Hepatocyte (in vitro differentiated cells): Measurements from ENCODE around the gene ASTN2. TPM values are rescaled to one million over a fixed set of nuclear protein-coding genes. Genes with fewer than 3 reads are reported as not detected.

Experiments
- DNase-seq: peaks from one replicate; pipeline ENCODE4 v3.0.0-alpha.2; 2016; ENCODE audit warnings: low spot score
- H2AFZ ChIP-seq: fragments of 200-600 bp; sonication (generic); 2 replicates; pipeline ENCODE4 v1.6.0; 2016; ENCODE audit warnings: antibody characterized with exemption, mild to moderate bottlenecking
- H3K27ac ChIP-seq: fragments of 200-600 bp; sonication (generic); 2 replicates; pipeline ENCODE4 v1.5.1; 2016; ENCODE audit warnings: mild to moderate bottlenecking
- H3K27me3 ChIP-seq: fragments of 200-600 bp; sonication (generic); 2 replicates; pipeline ENCODE4 v1.6.1; 2016
- H3K36me3 ChIP-seq: fragments of 200-600 bp; sonication (generic); replicated peaks from 2 replicates; pipeline ENCODE4 v1.5.1; 2016; ENCODE audit warnings: low read depth; ENCODE audit not compliant: insufficient read depth
- H3K4me1 ChIP-seq: fragments of 200-600 bp; sonication (generic); 2 replicates; pipeline ENCODE4 v1.5.1; 2016; ENCODE audit warnings: mild to moderate bottlenecking, moderate library complexity; ENCODE audit not compliant: insufficient read depth
- H3K4me2 ChIP-seq: fragments of 200-600 bp; sonication (generic); 2 replicates; pipeline ENCODE4 v1.6.0; 2016
- H3K4me3 ChIP-seq: fragments of 200-600 bp; sonication (generic); 2 replicates; pipeline ENCODE4 v1.5.1; 2016; ENCODE audit warnings: mild to moderate bottlenecking
- H3K79me2 ChIP-seq: fragments of 200-600 bp; sonication (generic); 2 replicates; pipeline ENCODE4 v1.6.0; 2017; ENCODE audit warnings: mild to moderate bottlenecking
- H3K9me2 ChIP-seq: fragments of 200-600 bp; sonication (generic); replicated peaks from 2 replicates; pipeline ENCODE4 v1.6.0; 2017; ENCODE audit warnings: mild to moderate bottlenecking; ENCODE audit not compliant: insufficient read depth
- H3K9me3 ChIP-seq: fragments of 200-600 bp; sonication (generic); 2 replicates; pipeline ENCODE4 v1.5.1; 2016; ENCODE audit warnings: low read depth, mild to moderate bottlenecking
- H4K20me1 ChIP-seq: fragments of 200-600 bp; sonication (generic); 2 replicates; pipeline ENCODE4 v1.6.0; 2016; ENCODE audit warnings: mild to moderate bottlenecking; ENCODE audit not compliant: insufficient read depth, poor library complexity, severe bottlenecking
- EZH2 ChIP-seq: fragments of 200-600 bp; sonication (generic); IDR thresholded peaks from 2 replicates; pipeline ENCODE4 v1.6.1; 2016; ENCODE audit warnings: antibody characterized with exemption, mild to moderate bottlenecking, borderline replicate concordance
- EZH2phosphoT487 ChIP-seq: fragments of 200-600 bp; sonication (generic); IDR thresholded peaks from one replicate; pipeline ENCODE4 v1.6.1; 2018; ENCODE audit warnings: antibody characterized with exemption, mild to moderate bottlenecking, low read depth, moderate library complexity; ENCODE audit not compliant: unreplicated experiment, severe bottlenecking
- WGBS: methylation state at CpG from one replicate; pipeline ENCODE4 v1.1.6; 2016; ENCODE audit warnings: low lambda C conversion rate; ENCODE audit errors: missing lambda C conversion rate; 5-methylcytosine and 5-hydroxymethylcytosine counted together
- polyA plus RNA-seq: library from polyadenylated mRNA; unstranded; fragments of >200 nt; fragmentation: Nextera tagmentation; extraction: Ambion mirVana; gene quantifications from 2 replicates; pipeline ENCODE4 v1.2.1, GENCODE V29; 2016
- total RNA-seq: library from RNA; depleted of rRNA; stranded (reverse); fragments of >200 nt; gene quantifications from 2 replicates; pipeline ENCODE4 v1.2.3, GENCODE V29; 2014
- TF ChIP-seq, protein P1 (sequence below): fragments of 200-600 bp; sonication (generic); IDR thresholded peaks from 2 replicates; pipeline ENCODE4 v1.5.1; 2016; ENCODE audit warnings: antibody characterized with exemption, mild to moderate bottlenecking; ENCODE audit not compliant: poor library complexity

The ASTN2 gene
- total and polyA plus RNA-seq, 2 experiments from 2014 or later = 6.4 to 8.4 TPM

DNA sequence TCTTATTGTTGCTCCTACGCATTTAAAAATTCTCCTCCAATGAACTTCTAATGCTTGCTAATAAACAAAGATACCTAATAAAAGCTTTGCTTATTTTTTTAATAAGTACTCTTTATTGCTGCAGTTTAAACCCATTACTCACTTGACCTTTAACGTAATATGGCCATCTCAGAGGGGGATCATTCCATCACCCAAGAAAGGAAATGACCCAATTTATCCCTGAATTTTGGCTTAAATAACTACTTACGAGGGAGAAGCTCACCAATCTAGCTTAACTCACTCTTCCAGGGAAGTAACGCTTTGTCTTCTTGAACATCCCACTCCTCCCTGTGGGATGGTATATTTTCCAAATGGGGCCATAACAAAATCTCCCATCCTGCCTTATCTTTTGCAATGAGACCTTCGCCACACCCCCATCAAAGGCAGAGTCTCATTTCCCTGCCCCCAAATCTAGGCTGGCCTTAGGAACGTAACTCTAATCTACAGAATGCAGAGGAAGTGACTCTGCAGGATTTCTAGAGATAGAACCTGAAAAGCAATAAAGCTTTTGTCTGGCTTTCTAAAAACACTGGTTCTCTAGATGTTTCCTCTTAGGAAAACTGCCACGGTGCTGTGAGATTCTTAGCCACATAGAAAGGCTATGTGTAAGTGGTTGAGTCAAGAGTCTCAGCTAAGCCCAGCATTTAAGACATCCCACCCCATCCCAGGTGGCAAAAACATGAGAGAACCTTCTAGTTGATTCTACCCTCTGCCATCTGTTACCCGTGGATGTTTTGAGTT, 310.0 kb downstream of the ASTN2 start:
- H4K20me1 ChIP-seq = no peaks in the 10 kb centered on the region
- 65% methylated on average over 8 of the region's 8 CpGs for WGBS
- DNase-seq = no peak
- no peaks in the 10 kb centered on the region for H3K9me2 ChIP-seq
- H3K4me2 ChIP-seq = no peak overlapping the region
- no peak overlapping the region for H3K27ac ChIP-seq
- no peaks in the 10 kb centered on the region for H3K9me3 ChIP-seq
- no peaks in the 10 kb centered on the region for H3K79me2 ChIP-seq
- H3K4me3 ChIP-seq = no peak overlapping the region
- H3K27me3 ChIP-seq = no peaks in the 10 kb centered on the region
- H2AFZ ChIP-seq = no peak overlapping the region
- H3K36me3 ChIP-seq = no peaks in the 10 kb centered on the region
- peaks cover 4% of the 10 kb centered on the region for H3K4me1 ChIP-seq
- no peak for TF ChIP-seq EZH2

DNA sequence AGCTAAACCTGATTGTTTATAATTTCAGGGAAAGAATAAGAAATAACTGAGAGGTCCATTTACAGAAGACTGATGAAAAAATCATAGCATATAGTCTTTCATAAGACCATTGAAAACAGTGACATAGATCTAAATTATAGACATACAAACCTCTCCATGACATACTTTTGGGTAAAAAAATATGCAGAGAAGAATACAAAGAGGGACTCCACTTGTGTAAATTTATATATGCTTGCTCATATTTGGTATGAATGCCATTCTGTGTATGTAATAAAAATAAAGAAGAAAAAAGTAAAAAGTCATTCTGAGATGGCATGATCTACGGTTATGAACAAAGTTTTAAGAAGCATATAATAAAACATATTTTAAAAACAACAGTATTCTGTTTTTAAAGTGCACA, 310.7 kb downstream of the ASTN2 start:
- H3K9me2 ChIP-seq = no peaks in the 10 kb centered on the region
- H3K4me3 ChIP-seq = no peak overlapping the region
- no peak overlapping the region for H3K27ac ChIP-seq
- no peak overlapping the region for H2AFZ ChIP-seq
- no peak overlapping the region for H3K4me2 ChIP-seq
- H3K27me3 ChIP-seq = no peaks in the 10 kb centered on the region
- WGBS = 97% methylated on average over 1 of the region's 1 CpG
- no peak for DNase-seq
- no peaks in the 10 kb centered on the region for H3K9me3 ChIP-seq
- H3K36me3 ChIP-seq = no peaks in the 10 kb centered on the region
- no peaks in the 10 kb centered on the region for H4K20me1 ChIP-seq
- H3K4me1 ChIP-seq = peaks cover 4% of the 10 kb centered on the region
- no peaks in the 10 kb centered on the region for H3K79me2 ChIP-seq
- TF ChIP-seq, protein P1, sequence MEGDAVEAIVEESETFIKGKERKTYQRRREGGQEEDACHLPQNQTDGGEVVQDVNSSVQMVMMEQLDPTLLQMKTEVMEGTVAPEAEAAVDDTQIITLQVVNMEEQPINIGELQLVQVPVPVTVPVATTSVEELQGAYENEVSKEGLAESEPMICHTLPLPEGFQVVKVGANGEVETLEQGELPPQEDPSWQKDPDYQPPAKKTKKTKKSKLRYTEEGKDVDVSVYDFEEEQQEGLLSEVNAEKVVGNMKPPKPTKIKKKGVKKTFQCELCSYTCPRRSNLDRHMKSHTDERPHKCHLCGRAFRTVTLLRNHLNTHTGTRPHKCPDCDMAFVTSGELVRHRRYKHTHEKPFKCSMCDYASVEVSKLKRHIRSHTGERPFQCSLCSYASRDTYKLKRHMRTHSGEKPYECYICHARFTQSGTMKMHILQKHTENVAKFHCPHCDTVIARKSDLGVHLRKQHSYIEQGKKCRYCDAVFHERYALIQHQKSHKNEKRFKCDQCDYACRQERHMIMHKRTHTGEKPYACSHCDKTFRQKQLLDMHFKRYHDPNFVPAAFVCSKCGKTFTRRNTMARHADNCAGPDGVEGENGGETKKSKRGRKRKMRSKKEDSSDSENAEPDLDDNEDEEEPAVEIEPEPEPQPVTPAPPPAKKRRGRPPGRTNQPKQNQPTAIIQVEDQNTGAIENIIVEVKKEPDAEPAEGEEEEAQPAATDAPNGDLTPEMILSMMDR = no peak
- no peak for TF ChIP-seq EZH2phosphoT487
- no peak for TF ChIP-seq EZH2

DNA sequence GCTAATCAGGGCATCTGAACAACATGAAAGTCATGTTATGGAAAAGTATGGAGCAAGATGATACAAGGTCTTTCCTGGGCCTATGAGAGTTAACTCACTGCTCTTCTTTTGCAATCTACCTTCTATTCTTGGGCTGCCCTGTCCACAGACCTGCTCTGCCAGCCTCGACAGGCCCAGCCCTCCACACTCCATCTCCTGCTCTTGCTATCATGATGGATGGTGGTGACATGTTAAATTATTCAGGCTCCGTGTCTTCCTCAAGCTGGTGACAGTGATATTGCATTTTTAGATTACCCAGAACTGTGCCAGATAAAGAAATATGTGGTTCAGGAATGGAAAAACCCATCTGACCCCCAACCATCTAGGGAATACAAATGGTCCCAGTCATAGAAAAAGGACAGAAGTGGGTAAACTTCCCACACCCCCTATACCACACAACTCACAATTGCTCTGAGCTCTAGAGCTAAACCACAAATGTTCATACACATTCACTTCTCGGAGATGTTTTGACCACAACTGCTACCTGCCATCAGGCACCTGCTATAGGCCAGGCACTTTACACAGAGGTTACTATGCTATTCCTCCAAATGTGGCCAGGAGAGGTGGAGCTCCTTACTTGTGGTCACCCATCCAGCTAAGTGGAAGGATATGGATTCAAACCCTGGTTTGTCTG, 311.3 kb downstream of the ASTN2 start:
- WGBS = 79% methylated on average over 3 of the region's 3 CpGs
- TF ChIP-seq, protein P1 = no peak
- TF ChIP-seq EZH2phosphoT487 (no peak), EZH2 (no peak)
- no peaks in the 10 kb centered on the region for H3K9me2 ChIP-seq
- H3K27ac ChIP-seq = no peak overlapping the region
- H4K20me1 ChIP-seq = no peaks in the 10 kb centered on the region
- no peak overlapping the region for H3K4me2 ChIP-seq
- no peaks in the 10 kb centered on the region for H3K9me3 ChIP-seq
- no peaks in the 10 kb centered on the region for H3K27me3 ChIP-seq
- H3K36me3 ChIP-seq = no peaks in the 10 kb centered on the region
- peaks cover 4% of the 10 kb centered on the region for H3K4me1 ChIP-seq
- no peak overlapping the region for H2AFZ ChIP-seq
- H3K79me2 ChIP-seq = no peaks in the 10 kb centered on the region
- no peak for DNase-seq
- H3K4me3 ChIP-seq = no peak overlapping the region

DNA sequence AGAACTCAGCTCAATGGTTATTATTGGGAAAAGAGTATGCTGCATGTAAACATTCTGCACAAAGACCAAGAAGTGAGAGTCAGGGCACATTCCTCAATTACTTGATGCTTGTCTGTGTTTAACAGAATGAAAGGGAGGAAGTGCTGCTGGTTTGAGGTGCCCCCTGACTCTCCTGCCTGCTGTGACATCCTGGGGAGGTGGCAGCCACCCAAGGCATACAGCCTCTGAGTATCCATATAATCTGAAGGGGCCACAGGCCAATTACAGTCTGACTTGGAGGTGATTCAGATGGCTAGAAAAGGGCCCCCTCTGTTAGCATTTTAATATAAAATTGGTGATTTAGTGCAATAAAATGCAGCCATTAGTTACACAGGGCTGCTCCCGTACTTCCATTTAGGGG, 313.8 kb downstream of the ASTN2 start:
- no peaks in the 10 kb centered on the region for H3K9me2 ChIP-seq
- 100% methylated on average over 1 of the region's 1 CpG for WGBS
- no peaks in the 10 kb centered on the region for H3K9me3 ChIP-seq
- DNase-seq = no peak
- no peak overlapping the region for H3K4me2 ChIP-seq
- H3K27me3 ChIP-seq = no peaks in the 10 kb centered on the region
- no peak overlapping the region for H2AFZ ChIP-seq
- H3K36me3 ChIP-seq = no peaks in the 10 kb centered on the region
- no peaks in the 10 kb centered on the region for H3K79me2 ChIP-seq
- no peak overlapping the region for H3K27ac ChIP-seq
- H3K4me1 ChIP-seq = peaks cover 4% of the 10 kb centered on the region
- TF ChIP-seq EZH2 = no peak
- TF ChIP-seq, protein P1 = no peak
- no peak for TF ChIP-seq EZH2phosphoT487
- no peak overlapping the region for H3K4me3 ChIP-seq
- no peaks in the 10 kb centered on the region for H4K20me1 ChIP-seq
